Thyroid gland (tissue), 4 donors: ENCODE data around the gene TES.

Experiments used
- POLR2A ChIP-seq, 2 donors: fragments of 450-650 bp; IDR thresholded peaks; one replicate each; pipeline ENCODE4 v1.6.1; 2017; ENCODE audit warnings: antibody characterized with exemption in 2 of 2, mild to moderate bottlenecking in 2 of 2, moderate library complexity in 1 of 2
- TF ChIP-seq, protein P1 (sequence below), 6 experiments: fragments of 200-600 bp in 3 of 6; fragments of 450-650 bp in 3 of 6; sonication (generic) in 3 of 6; IDR thresholded peaks; one replicate each; pipeline ENCODE4 v1.5.1; 2016 to 2019; ENCODE audit warnings: antibody characterized with exemption in 6 of 6, mild to moderate bottlenecking in 2 of 6, inconsistent platforms in 1 of 6, moderate library complexity in 1 of 6

GRCh38 chr7:116227678-116228239 is 17.4 kb downstream of the TES start:
- TF ChIP-seq, protein P1, sequence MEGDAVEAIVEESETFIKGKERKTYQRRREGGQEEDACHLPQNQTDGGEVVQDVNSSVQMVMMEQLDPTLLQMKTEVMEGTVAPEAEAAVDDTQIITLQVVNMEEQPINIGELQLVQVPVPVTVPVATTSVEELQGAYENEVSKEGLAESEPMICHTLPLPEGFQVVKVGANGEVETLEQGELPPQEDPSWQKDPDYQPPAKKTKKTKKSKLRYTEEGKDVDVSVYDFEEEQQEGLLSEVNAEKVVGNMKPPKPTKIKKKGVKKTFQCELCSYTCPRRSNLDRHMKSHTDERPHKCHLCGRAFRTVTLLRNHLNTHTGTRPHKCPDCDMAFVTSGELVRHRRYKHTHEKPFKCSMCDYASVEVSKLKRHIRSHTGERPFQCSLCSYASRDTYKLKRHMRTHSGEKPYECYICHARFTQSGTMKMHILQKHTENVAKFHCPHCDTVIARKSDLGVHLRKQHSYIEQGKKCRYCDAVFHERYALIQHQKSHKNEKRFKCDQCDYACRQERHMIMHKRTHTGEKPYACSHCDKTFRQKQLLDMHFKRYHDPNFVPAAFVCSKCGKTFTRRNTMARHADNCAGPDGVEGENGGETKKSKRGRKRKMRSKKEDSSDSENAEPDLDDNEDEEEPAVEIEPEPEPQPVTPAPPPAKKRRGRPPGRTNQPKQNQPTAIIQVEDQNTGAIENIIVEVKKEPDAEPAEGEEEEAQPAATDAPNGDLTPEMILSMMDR (IDR thresholded peaks at IDR 0.05), result no peak
- TF ChIP-seq POLR2A (IDR thresholded peaks at IDR 0.05), result no peak
